H9 (cell line): ENCODE results near the gene SCLY. TPM values are rescaled to one million over a fixed set of nuclear protein-coding genes. Genes with fewer than 3 reads are reported as not detected.

Experiments used
- DNase-seq: peaks from one replicate; pipeline ENCODE4 v3.0.0-alpha.2; 2017
- H2AFZ ChIP-seq: one replicate; pipeline ENCODE4 v1.6.1; 2013; ENCODE audit warnings: mild to moderate bottlenecking, low read length, control low read depth, moderate library complexity
- H2AK5ac ChIP-seq: 2 replicates; pipeline ENCODE4 v1.6.1; 2013; ENCODE audit warnings: low read length, control low read depth, mixed read lengths; ENCODE audit not compliant: insufficient read length
- H2BK120ac ChIP-seq: one replicate; pipeline ENCODE4 v1.6.1; 2013; ENCODE audit warnings: low read depth, mild to moderate bottlenecking, low read length, control low read depth, inconsistent platforms; ENCODE audit not compliant: poor library complexity, severe bottlenecking
- H2BK12ac ChIP-seq: 2 replicates; pipeline ENCODE4 v1.6.1; 2013; ENCODE audit warnings: low read length, control low read depth, mixed read lengths, low read depth; ENCODE audit not compliant: insufficient read length
- H2BK15ac ChIP-seq: 2 replicates; pipeline ENCODE4 v1.6.1; 2013; ENCODE audit warnings: low read depth, low read length, control low read depth
- H2BK20ac ChIP-seq: one replicate; pipeline ENCODE4 v1.6.1; 2013; ENCODE audit warnings: low read depth, mild to moderate bottlenecking, low read length, control low read depth, inconsistent platforms; ENCODE audit not compliant: poor library complexity, severe bottlenecking
- H2BK5ac ChIP-seq: 2 replicates; pipeline ENCODE4 v1.6.1; 2013; ENCODE audit warnings: low read length, control low read depth, mixed read lengths; ENCODE audit not compliant: insufficient read length
- H3K14ac ChIP-seq: 2 replicates; pipeline ENCODE4 v1.6.1; 2013; ENCODE audit warnings: low read length, control low read depth; ENCODE audit not compliant: insufficient read depth
- H3K18ac ChIP-seq: 2 replicates; pipeline ENCODE4 v1.6.1; 2013; ENCODE audit warnings: low read depth, mild to moderate bottlenecking, mixed read lengths, low read length, control low read depth; ENCODE audit not compliant: insufficient read length
- H3K23ac ChIP-seq: 2 replicates; pipeline ENCODE4 v1.6.1; 2013; ENCODE audit warnings: low read length, control low read depth, mixed read lengths, low read depth; ENCODE audit not compliant: insufficient read length
- H3K23me2 ChIP-seq: 2 replicates; pipeline ENCODE4 v1.6.1; 2013; ENCODE audit warnings: low read depth, mild to moderate bottlenecking, mixed read lengths, low read length, control low read depth; ENCODE audit not compliant: insufficient read length, poor library complexity, severe bottlenecking
- H3K27ac ChIP-seq: 2 replicates; pipeline ENCODE4 v1.5.1; 2013; ENCODE audit warnings: low read length, control low read depth, mixed read lengths, low read depth; ENCODE audit not compliant: insufficient read length
- H3K27me3 ChIP-seq: 2 replicates; pipeline ENCODE4 v1.6.1; 2013; ENCODE audit warnings: low read length, control low read depth, inconsistent platforms; ENCODE audit not compliant: insufficient read depth
- H3K4ac ChIP-seq: 2 replicates; pipeline ENCODE4 v1.6.1; 2013; ENCODE audit warnings: low read depth, mild to moderate bottlenecking, control low read depth, inconsistent platforms, low read length, moderate library complexity
- H3K4me1 ChIP-seq: 2 replicates; pipeline ENCODE4 v1.6.1; 2013; ENCODE audit warnings: low read length, control low read depth, inconsistent platforms; ENCODE audit not compliant: insufficient read depth
- H3K4me2 ChIP-seq: 2 replicates; pipeline ENCODE4 v1.6.1; 2013; ENCODE audit warnings: low read length, control low read depth, mixed read lengths; ENCODE audit not compliant: insufficient read length, insufficient read depth
- H3K56ac ChIP-seq: 2 replicates; pipeline ENCODE4 v1.6.1; 2013; ENCODE audit warnings: low read depth, mild to moderate bottlenecking, mixed read lengths, low read length, control low read depth; ENCODE audit not compliant: insufficient read length
- H3K79me1 ChIP-seq: 2 replicates; pipeline ENCODE4 v1.6.1; 2013; ENCODE audit warnings: low read depth, mild to moderate bottlenecking, moderate library complexity, low read length, control low read depth, inconsistent platforms; ENCODE audit not compliant: insufficient read depth, poor library complexity, severe bottlenecking
- H3K79me2 ChIP-seq: 2 replicates; pipeline ENCODE4 v1.6.1; 2013; ENCODE audit warnings: low read length, control low read depth, inconsistent platforms; ENCODE audit not compliant: insufficient read depth
- H3K9ac ChIP-seq: 2 replicates; pipeline ENCODE4 v1.6.1; 2013; ENCODE audit warnings: low read length, control low read depth, mixed read lengths; ENCODE audit not compliant: insufficient read length; ENCODE audit errors: extremely low read depth
- H3K9me3 ChIP-seq: one replicate; pipeline ENCODE4 v1.6.1; 2013; ENCODE audit warnings: low read depth, low read length, inconsistent platforms; ENCODE audit not compliant: control insufficient read depth
- H3T11ph ChIP-seq: one replicate; pipeline ENCODE4 v1.6.1; 2013; ENCODE audit warnings: mild to moderate bottlenecking, low read length, control low read depth, inconsistent platforms
- H4K20me1 ChIP-seq: one replicate; pipeline ENCODE4 v1.6.1; 2013; ENCODE audit not compliant: control insufficient read depth, insufficient read length, insufficient read depth
- H4K5ac ChIP-seq: 2 replicates; pipeline ENCODE4 v1.6.1; 2013; ENCODE audit warnings: low read depth, mild to moderate bottlenecking, mixed read lengths, low read length, control low read depth; ENCODE audit not compliant: insufficient read length
- H4K8ac ChIP-seq: replicated peaks from 2 replicates; pipeline ENCODE4 v1.6.1; 2013; ENCODE audit warnings: low read length, control low read depth, mixed read lengths, low read depth; ENCODE audit not compliant: insufficient read length
- H4K91ac ChIP-seq: 2 replicates; pipeline ENCODE4 v1.6.1; 2013; ENCODE audit warnings: low read depth, mild to moderate bottlenecking, moderate library complexity, mixed read lengths, low read length, control low read depth; ENCODE audit not compliant: insufficient read length
- H3K27ac Mint-ChIP-seq, 3 experiments: 2 replicates in 2 of 3; 3 replicates in 1 of 3; pipeline ENCODE4 v1.8.0; 2020 to 2021; ENCODE audit warnings: mixed read lengths in 3 of 3, mild to moderate bottlenecking in 1 of 3, moderate library complexity in 1 of 3
- H3K27me3 Mint-ChIP-seq: 2 replicates; pipeline ENCODE4 v1.8.0; 2021; ENCODE audit warnings: low read depth, mild to moderate bottlenecking, moderate library complexity, mixed read lengths
- H3K36me3 Mint-ChIP-seq, 3 experiments: 2 replicates in 2 of 3; 3 replicates in 1 of 3; pipeline ENCODE4 v1.8.0; 2020 to 2021; ENCODE audit warnings: low read depth in 3 of 3, mixed read lengths in 3 of 3; ENCODE audit not compliant: insufficient read depth in 1 of 3
- H3K4me1 Mint-ChIP-seq, 2 experiments: 2 replicates each; pipeline ENCODE4 v1.8.0; 2020; ENCODE audit warnings: mixed read lengths in 2 of 2
- H3K4me3 Mint-ChIP-seq, 2 experiments: 2 replicates in 1 of 2; 3 replicates in 1 of 2; pipeline ENCODE4 v1.8.0; 2020 to 2021; ENCODE audit warnings: mild to moderate bottlenecking in 2 of 2, mixed read lengths in 2 of 2, moderate library complexity in 1 of 2
- H3K9me3 Mint-ChIP-seq, 2 experiments: 2 replicates in 1 of 2; 3 replicates in 1 of 2; pipeline ENCODE4 v1.8.0; 2020; ENCODE audit warnings: mild to moderate bottlenecking in 2 of 2, mixed read lengths in 2 of 2, moderate library complexity in 1 of 2
- WGBS: extraction: QIAGEN DNeasy Blood & Tissue Kit; methylation state at CpG from one replicate; pipeline ENCODE4 v1.1.7; 2013; ENCODE audit warnings: missing lambda C conversion rate, low lambda C conversion rate, mixed read lengths; ENCODE audit not compliant: insufficient read length; ENCODE audit errors: extremely low coverage; 5-methylcytosine and 5-hydroxymethylcytosine counted together
- total RNA-seq: library from RNA; stranded (reverse); gene quantifications from 2 replicates; pipeline ENCODE4 v1.2.1, GENCODE V29; 2021
- TF ChIP-seq, protein P1 (sequence below): fragments of 200-600 bp; sonication (generic); conservative IDR thresholded peaks from 3 replicates; pipeline ENCODE4 v1.8.0; 2021; ENCODE audit warnings: antibody characterized with exemption, mild to moderate bottlenecking

Gene SCLY
- total RNA-seq, 1 experiment from 2014 or later = 55.3 TPM

DNA sequence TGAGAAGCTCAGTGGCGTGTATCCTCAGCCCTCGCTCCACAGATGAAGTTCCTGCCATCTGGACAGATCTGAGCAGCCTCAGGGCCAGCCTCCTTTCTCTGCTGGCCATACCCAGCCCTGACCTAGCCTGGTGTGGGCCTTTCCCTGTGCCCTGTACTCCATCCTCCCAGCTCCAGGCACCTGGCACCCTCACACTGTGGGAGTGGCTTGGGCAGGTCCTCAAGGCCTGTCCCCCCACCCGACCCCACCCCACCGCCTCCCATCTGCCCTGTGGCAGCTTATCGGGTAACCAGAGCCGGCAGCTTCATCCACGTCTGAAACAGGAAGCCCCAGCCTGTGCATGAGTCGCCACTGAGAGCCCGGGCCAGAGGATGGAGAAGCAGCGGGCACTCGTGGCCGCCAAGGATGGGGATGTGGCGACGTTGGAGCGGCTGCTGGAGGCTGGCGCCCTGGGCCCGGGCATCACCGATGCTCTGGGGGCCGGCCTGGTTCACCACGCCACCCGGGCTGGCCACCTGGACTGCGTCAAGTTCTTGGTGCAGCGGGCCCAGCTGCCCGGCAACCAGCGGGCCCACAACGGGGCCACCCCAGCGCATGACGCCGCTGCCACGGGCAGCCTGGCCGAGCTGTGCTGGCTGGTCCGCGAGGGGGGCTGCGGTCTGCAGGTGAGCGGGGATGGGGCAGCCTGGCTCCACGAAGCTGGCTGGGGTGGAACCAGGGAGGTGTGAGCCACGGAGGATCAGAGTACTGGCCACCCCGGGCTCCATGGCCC is 39.4 kb downstream of the SCLY start, which contains the start of gene ESPNL:
TSS of gene ESPNL (plus strand) at position 292 of the 772 bp plus-strand sequence. CDS start at position 372, 80 bp downstream.
- Mint-ChIP-seq H3K4me1 (peaks cover 24 to 29% of the 10 kb centered on the region in 2 experiments), H3K4me3 (no peak within 1 kb of the TSS; a peak in 1 of 5 replicates), H3K27me3 (no peaks in the 10 kb centered on the region; the same call in none of the 2 replicates), H3K9me3 (no peaks in the 10 kb centered on the region), H3K27ac (peak within 1 kb of the TSS in 2 of 3 experiments; percentile 32 to 68; a peak in 3 of 7 replicates), H3K36me3 (peaks cover 2 to 6% (median 6%) of the 10 kb centered on the region in 3 experiments; a peak in 6 of 7 replicates)
- WGBS = no CpG with 5 or more reads among the region's 38 CpGs
- Histone ChIP-seq H2BK120ac (no peak within 1 kb of the TSS), H3K18ac (no peak within 1 kb of the TSS), H2AK5ac (no peak within 1 kb of the TSS), H3T11ph (no peak within 1 kb of the TSS), H4K20me1 (no peaks in the 10 kb centered on the region), H3K14ac (no peak within 1 kb of the TSS; the same call in 1 of the 2 replicates), H3K4me2 (no peak within 1 kb of the TSS), H2BK5ac (no peak within 1 kb of the TSS), H3K23me2 (no peaks in the 10 kb centered on the region), H3K9me3 (no peaks in the 10 kb centered on the region), H3K27ac (no peak within 1 kb of the TSS), H4K8ac (no peak within 1 kb of the TSS), H3K4ac (no peak within 1 kb of the TSS), H2BK15ac (no peak within 1 kb of the TSS), H3K23ac (no peak within 1 kb of the TSS), H3K4me1 (peaks cover 3% of the 10 kb centered on the region; the same call in 1 of the 2 replicates), H2AFZ (no peak within 1 kb of the TSS), H3K9ac (no peak within 1 kb of the TSS), H2BK20ac (no peak within 1 kb of the TSS), H4K91ac (no peak within 1 kb of the TSS), H3K56ac (no peak within 1 kb of the TSS), H3K27me3 (no peaks in the 10 kb centered on the region), H3K79me2 (no peaks in the 10 kb centered on the region), H3K79me1 (no peaks in the 10 kb centered on the region), H2BK12ac (no peak within 1 kb of the TSS), H4K5ac (no peak within 1 kb of the TSS)
- TF ChIP-seq, protein P1, sequence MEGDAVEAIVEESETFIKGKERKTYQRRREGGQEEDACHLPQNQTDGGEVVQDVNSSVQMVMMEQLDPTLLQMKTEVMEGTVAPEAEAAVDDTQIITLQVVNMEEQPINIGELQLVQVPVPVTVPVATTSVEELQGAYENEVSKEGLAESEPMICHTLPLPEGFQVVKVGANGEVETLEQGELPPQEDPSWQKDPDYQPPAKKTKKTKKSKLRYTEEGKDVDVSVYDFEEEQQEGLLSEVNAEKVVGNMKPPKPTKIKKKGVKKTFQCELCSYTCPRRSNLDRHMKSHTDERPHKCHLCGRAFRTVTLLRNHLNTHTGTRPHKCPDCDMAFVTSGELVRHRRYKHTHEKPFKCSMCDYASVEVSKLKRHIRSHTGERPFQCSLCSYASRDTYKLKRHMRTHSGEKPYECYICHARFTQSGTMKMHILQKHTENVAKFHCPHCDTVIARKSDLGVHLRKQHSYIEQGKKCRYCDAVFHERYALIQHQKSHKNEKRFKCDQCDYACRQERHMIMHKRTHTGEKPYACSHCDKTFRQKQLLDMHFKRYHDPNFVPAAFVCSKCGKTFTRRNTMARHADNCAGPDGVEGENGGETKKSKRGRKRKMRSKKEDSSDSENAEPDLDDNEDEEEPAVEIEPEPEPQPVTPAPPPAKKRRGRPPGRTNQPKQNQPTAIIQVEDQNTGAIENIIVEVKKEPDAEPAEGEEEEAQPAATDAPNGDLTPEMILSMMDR = no peak
- no peak for DNase-seq
